Natural killer cell treated with Interleukin-12 subunit alpha and Interleukin-12 subunit beta and Interleukin-15 and Interleukin-18, amount 100 ng/mL, for 72 hours (primary cell): ENCODE results near the gene NDC1. TPM values are rescaled to one million over a fixed set of nuclear protein-coding genes. Genes with fewer than 3 reads are reported as not detected.

Experiments
- ATAC-seq, 2 donors: fragments of 150-1000 bp; cut with Tn5 transposase in 1 of 2; sonication (Bioruptor Pico), chemical (Tn5 transposase) in 1 of 2; 2 replicates each; pipeline ENCODE4 v1.10.0; 2021
- DNase-seq: peaks from one replicate; pipeline ENCODE4 v3.0.0; 2022; ENCODE audit warnings: low spot score
- H3K27ac Mint-ChIP-seq, 2 donors: 1 replicate in 1 of 2; 2 replicates in 1 of 2; pipeline ENCODE4 v1.8.0; 2022; ENCODE audit warnings: mixed read lengths in 2 of 2, mild to moderate bottlenecking in 1 of 2, moderate library complexity in 1 of 2
- H3K27me3 Mint-ChIP-seq, 2 donors: 1 replicate in 1 of 2; 2 replicates in 1 of 2; pipeline ENCODE4 v1.8.0; 2022; ENCODE audit warnings: mixed read lengths in 2 of 2
- H3K36me3 Mint-ChIP-seq: one replicate; pipeline ENCODE4 v1.8.0; 2022; ENCODE audit warnings: mixed read lengths
- H3K4me1 Mint-ChIP-seq, 2 donors: 1 replicate in 1 of 2; 2 replicates in 1 of 2; pipeline ENCODE4 v1.8.0; 2022; ENCODE audit warnings: low read depth in 2 of 2, mixed read lengths in 2 of 2, mild to moderate bottlenecking in 1 of 2
- H3K4me3 Mint-ChIP-seq: one replicate; pipeline ENCODE4 v1.8.0; 2022; ENCODE audit warnings: mixed read lengths
- H3K9me3 Mint-ChIP-seq: 2 replicates; pipeline ENCODE4 v1.8.0; 2022; ENCODE audit warnings: mixed read lengths
- total RNA-seq, 2 donors: library from RNA; stranded (reverse); gene quantifications; one replicate each; pipeline ENCODE4 v1.2.3, GENCODE V29; 2022

Gene NDC1
- total RNA-seq, 2 donors from 2014 or later, result 23.4 to 44.9 TPM

GRCh38 chr1:53729456-53730223 is 108.5 kb downstream of the NDC1 start:
- no peaks in the 10 kb centered on the region for H3K4me1 Mint-ChIP-seq
- no peak overlapping the region for H3K4me3 Mint-ChIP-seq
- H3K27me3 Mint-ChIP-seq, result peaks cover 21 to 23% of the 10 kb centered on the region in 2 donors
- no peak for ATAC-seq
- no peaks in the 10 kb centered on the region for H3K36me3 Mint-ChIP-seq
- no peak for DNase-seq
- no peaks in the 10 kb centered on the region for H3K9me3 Mint-ChIP-seq
- H3K27ac Mint-ChIP-seq, result no peak overlapping the region

DNA sequence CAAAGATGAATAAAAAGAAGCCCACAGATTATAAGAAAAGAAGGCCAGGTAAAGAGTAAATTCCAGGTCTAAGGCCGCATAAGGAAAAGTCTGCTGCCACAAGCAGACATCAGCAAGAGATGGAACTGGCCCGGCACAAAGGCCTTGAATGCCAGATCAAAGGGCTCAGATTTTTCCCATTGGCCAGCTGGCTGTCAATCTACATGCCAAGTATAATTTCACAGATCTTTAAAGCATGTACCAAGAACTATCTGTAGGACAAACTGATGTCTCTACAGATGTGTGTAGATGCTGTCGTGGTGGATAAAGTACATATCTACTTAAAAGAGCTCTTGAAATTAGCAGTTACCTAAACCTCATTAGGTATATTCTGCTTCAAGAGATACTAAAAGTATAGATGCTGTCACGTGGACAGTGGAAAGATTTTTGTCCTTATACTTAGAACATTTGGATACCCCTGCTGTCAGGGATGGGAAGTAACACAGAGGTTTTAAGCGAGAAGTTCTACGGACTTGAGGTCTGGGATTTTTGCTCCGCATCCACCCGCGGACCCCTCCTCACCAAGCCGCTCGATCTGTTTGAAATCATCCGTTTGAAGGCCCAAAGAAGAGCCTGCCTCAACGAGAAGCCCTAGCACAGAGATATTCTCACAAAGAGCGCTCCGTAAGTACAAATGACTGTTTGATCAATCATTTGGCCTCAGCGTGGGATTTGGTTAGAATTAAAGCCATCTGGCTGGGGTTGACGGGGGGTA is 109.2 kb downstream of the NDC1 start:
- Mint-ChIP-seq H3K27ac (no peak overlapping the region), H3K4me3 (no peak overlapping the region), H3K4me1 (no peaks in the 10 kb centered on the region), H3K36me3 (no peaks in the 10 kb centered on the region), H3K9me3 (no peaks in the 10 kb centered on the region), H3K27me3 (peaks cover 13 to 19% of the 10 kb centered on the region in 2 donors)
- DNase-seq (no peak), ATAC-seq (no peak)

DNA sequence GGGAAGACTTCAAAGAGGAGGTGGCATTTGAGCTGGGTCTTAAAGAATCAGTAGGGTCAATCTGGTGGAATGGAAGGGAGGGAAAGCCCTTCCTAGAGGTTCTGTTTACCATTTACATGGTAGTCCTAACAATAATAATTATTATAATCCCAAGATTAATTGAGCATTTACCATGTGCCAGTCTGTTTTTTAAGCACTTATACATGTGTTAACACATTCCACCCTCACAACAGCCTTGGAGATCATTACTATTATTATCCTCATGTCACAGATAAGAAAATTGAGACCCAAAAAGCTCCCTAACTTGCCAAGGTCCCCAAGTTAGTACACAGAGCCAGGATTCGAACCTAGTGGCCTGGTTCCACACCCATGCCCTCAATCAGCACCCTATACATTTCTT is 109.9 kb downstream of the NDC1 start:
- Mint-ChIP-seq H3K9me3 (no peaks in the 10 kb centered on the region), H3K36me3 (no peaks in the 10 kb centered on the region), H3K4me3 (no peak overlapping the region), H3K4me1 (no peaks in the 10 kb centered on the region), H3K27me3 (peaks cover 7 to 13% of the 10 kb centered on the region in 2 donors), H3K27ac (no peak overlapping the region)
- ATAC-seq (no peak), DNase-seq (no peak)

DNA sequence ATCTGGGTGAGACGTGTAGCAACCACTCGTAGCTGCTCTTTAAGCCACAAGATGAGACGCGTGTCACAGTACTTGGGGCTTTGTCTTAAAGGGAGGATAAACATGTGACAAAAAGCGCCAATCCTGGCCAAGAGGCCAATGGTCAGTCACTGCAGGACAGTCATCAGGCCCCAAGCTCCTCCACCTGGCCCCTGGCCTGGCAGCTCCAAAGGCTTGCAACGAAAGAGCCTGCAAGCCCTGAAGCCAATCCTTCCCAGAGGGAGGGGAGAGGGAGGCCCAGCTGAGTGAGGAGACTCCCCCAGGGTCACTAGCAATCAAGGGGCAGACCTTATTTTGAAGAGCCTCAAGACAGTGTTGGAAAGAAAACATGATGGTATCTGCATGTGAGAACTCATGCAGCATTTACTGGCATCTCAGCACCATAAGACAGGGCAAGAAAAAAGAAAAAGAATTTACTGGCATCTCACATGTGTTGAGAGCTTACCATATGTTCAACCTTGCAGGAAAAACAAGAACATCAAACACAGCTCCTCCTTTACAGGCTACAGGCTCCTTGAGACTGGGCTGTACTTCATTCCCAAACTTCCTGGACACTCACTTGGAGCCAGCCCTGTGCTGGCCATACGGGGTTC is 110.5 kb downstream of the NDC1 start:
- Mint-ChIP-seq H3K36me3 (no peaks in the 10 kb centered on the region), H3K9me3 (no peaks in the 10 kb centered on the region), H3K27ac (no peak overlapping the region), H3K4me3 (no peak overlapping the region), H3K27me3 (peaks cover 7 to 11% of the 10 kb centered on the region in 2 donors), H3K4me1 (no peaks in the 10 kb centered on the region)
- no peak for DNase-seq
- peak in 1 of 2 donors; percentile 29 for ATAC-seq

GRCh38 chr1:53726009-53726600 is 112.0 kb downstream of the NDC1 start:
- DNase-seq (no peak), ATAC-seq (no peak)
- Mint-ChIP-seq H3K27me3 (peaks cover 7% of the 10 kb centered on the region in 2 donors), H3K4me3 (no peak overlapping the region), H3K27ac (no peak overlapping the region), H3K36me3 (no peaks in the 10 kb centered on the region), H3K9me3 (no peaks in the 10 kb centered on the region), H3K4me1 (no peaks in the 10 kb centered on the region)

GRCh38 chr1:53725238-53725689 is 112.8 kb downstream of the NDC1 start:
- no peak for DNase-seq
- Mint-ChIP-seq H3K4me1 (no peaks in the 10 kb centered on the region), H3K27ac (no peak overlapping the region), H3K27me3 (peaks cover 1 to 4% of the 10 kb centered on the region in 2 donors), H3K4me3 (no peak overlapping the region), H3K9me3 (no peaks in the 10 kb centered on the region), H3K36me3 (no peaks in the 10 kb centered on the region)
- peak in 1 of 2 donors; percentile 36 for ATAC-seq

DNA sequence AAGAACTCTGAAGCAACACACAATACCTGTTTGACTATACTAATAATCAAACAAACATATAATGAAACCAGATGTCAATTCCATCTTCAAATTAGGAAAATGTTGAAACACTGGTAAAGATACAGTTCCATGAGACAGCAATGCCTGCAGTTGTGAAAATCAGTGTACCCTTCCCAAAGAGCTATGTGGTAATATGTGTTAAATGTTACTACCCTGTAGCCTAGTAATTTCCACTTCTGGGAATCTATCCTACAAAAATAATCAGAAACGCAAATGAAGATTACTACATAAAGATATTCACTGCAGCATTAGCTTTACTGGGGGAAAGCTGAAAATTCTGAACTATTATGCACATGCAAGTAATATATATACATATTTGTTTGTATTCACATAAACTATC is 116.1 kb downstream of the NDC1 start:
- H3K4me1 Mint-ChIP-seq, result no peaks in the 10 kb centered on the region
- no peak overlapping the region for H3K27ac Mint-ChIP-seq
- H3K9me3 Mint-ChIP-seq, result no peaks in the 10 kb centered on the region

DNA sequence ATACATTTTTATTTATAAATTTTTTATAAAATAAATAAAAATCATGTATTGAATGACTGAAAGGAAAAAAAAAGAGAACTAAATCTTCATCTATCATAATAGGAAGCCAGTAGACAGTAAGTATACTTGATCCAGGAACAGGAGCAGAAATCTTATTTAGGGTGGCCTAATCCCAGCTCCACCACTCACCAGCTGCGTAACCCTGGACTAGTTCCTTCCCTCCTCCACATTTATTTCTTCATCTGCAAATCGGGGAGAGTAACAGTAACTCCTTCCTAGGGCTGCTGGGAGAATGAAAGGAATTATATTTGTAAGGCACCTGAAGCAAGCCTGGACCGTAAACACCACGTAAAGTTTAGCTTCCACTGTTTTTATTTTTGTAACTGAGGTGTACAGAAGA is 117.0 kb downstream of the NDC1 start:
- H3K27me3 Mint-ChIP-seq, result peaks cover 9 to 10% of the 10 kb centered on the region in 2 donors
- H3K36me3 Mint-ChIP-seq, result no peaks in the 10 kb centered on the region
- H3K4me1 Mint-ChIP-seq, result no peaks in the 10 kb centered on the region
- no peaks in the 10 kb centered on the region for H3K9me3 Mint-ChIP-seq
- ATAC-seq, result no peak
- no peak overlapping the region for H3K27ac Mint-ChIP-seq
- H3K4me3 Mint-ChIP-seq, result no peak overlapping the region
- DNase-seq, result no peak

More for the DNA sequence above, 116.1 kb downstream of the NDC1 start:
- ATAC-seq (no peak), DNase-seq (no peak)
- Mint-ChIP-seq H3K4me3 (no peak overlapping the region), H3K27me3 (peaks cover 9 to 10% of the 10 kb centered on the region in 2 donors), H3K36me3 (no peaks in the 10 kb centered on the region)

DNA sequence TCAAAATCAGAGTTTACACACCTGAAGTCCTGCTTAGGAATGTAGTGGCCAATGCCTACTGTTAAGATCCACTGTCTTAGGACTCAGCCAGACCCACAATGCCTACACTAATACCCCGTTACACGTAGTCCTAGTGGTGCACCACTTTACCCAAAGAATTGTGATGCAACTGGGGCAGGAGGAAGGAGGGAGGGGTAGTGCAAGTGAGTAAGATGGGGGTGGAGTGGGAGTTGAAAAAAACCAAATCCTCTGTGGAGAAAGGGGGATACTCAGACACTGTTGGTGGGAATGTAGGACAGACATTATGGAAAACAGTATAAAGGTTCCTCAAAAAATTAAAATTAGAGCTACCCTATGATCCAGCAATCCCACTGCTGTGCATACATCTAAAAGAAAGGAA is 118.6 kb downstream of the NDC1 start:
- Mint-ChIP-seq H3K9me3 (no peaks in the 10 kb centered on the region), H3K4me1 (no peaks in the 10 kb centered on the region), H3K27me3 (peaks cover 8 to 9% of the 10 kb centered on the region in 2 donors), H3K4me3 (no peak overlapping the region), H3K27ac (no peak overlapping the region), H3K36me3 (no peaks in the 10 kb centered on the region)
- DNase-seq (no peak), ATAC-seq (no peak)

GRCh38 chr1:53718443-53718842 is 119.7 kb downstream of the NDC1 start:
- no peak overlapping the region for H3K4me3 Mint-ChIP-seq
- H3K4me1 Mint-ChIP-seq, result no peaks in the 10 kb centered on the region
- no peaks in the 10 kb centered on the region for H3K36me3 Mint-ChIP-seq
- DNase-seq (no peak), ATAC-seq (no peak)
- H3K27me3 Mint-ChIP-seq, result peaks cover 8 to 14% of the 10 kb centered on the region in 2 donors
- H3K27ac Mint-ChIP-seq, result no peak overlapping the region
- H3K9me3 Mint-ChIP-seq, result no peaks in the 10 kb centered on the region

GRCh38 chr1:53717025-53717804 is 120.9 kb downstream of the NDC1 start:
- Mint-ChIP-seq H3K27me3 (peaks cover 11 to 14% of the 10 kb centered on the region in 2 donors), H3K9me3 (no peaks in the 10 kb centered on the region), H3K4me1 (no peaks in the 10 kb centered on the region), H3K27ac (no peak overlapping the region), H3K4me3 (no peak overlapping the region), H3K36me3 (no peaks in the 10 kb centered on the region)
- DNase-seq, result no peak
- no peak for ATAC-seq

GRCh38 chr1:53716150-53716549 is 121.9 kb downstream of the NDC1 start:
- H3K4me1 Mint-ChIP-seq, result no peaks in the 10 kb centered on the region
- H3K36me3 Mint-ChIP-seq, result no peaks in the 10 kb centered on the region
- peaks cover 11 to 14% of the 10 kb centered on the region in 2 donors for H3K27me3 Mint-ChIP-seq
- DNase-seq, result no peak
- H3K4me3 Mint-ChIP-seq, result no peak overlapping the region
- H3K27ac Mint-ChIP-seq, result no peak overlapping the region
- ATAC-seq, result no peak
- H3K9me3 Mint-ChIP-seq, result no peaks in the 10 kb centered on the region

DNA sequence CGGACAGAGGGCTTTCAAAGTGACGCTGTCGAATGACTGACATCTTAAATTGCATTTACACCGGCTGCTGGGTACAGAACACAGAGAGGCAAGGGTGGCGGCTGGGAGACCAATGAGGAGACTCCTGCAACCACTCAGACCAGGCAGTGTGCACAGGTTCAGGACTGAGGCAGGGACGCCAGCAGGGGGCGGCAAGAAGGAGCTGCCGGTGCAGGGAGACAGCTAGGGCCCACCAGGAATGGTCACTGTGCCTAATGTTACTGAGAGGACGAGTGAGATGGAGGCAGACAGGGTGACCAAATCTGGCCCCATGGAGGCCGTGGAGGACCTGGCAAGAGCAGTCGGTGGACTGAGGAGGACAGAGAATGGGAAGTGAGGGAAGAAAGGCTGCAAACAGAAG is 122.6 kb downstream of the NDC1 start:
- ATAC-seq, result no peak
- Mint-ChIP-seq H3K9me3 (no peaks in the 10 kb centered on the region), H3K36me3 (no peaks in the 10 kb centered on the region), H3K27me3 (peaks cover 11 to 14% of the 10 kb centered on the region in 2 donors), H3K27ac (no peak overlapping the region), H3K4me3 (no peak overlapping the region), H3K4me1 (no peaks in the 10 kb centered on the region)
- no peak for DNase-seq
